ENCODE data around the gene ALDOB. TPM values are rescaled to one million over a fixed set of nuclear protein-coding genes. Genes with fewer than 3 reads are reported as not detected.

ALDOB gene
- total and polyA plus RNA-seq, 2 of the 13 experiments (the other 11 are each of a cell fraction or from before 2014, with no cell fraction given) = 0.29 to 0.97 TPM

- no peak for TF ChIP-seq ZBTB14 (CRISPR knock-in tag; IDR thresholded peaks at IDR 0.05)
- no peak for TF ChIP-seq MYPOP (CRISPR knock-in tag; IDR thresholded peaks at IDR 0.05)
- peak; percentile 91 for TF ChIP-seq PAXIP1 (CRISPR knock-in tag; conservative IDR thresholded peaks at IDR 0.05)
- no peak for TF ChIP-seq EEA1 (CRISPR knock-in tag; IDR thresholded peaks at IDR 0.05; ENCODE audit: borderline replicate concordance)
- no peak for TF ChIP-seq HHEX (CRISPR knock-in tag; IDR thresholded peaks at IDR 0.05)
- peak; percentile 95 for TF ChIP-seq BCL6 (CRISPR knock-in tag; IDR thresholded peaks at IDR 0.05)
- no peak for TF ChIP-seq ATF4 (CRISPR knock-in tag; IDR thresholded peaks at IDR 0.05)
- TF ChIP-seq DNMT3B (CRISPR knock-in tag; conservative IDR thresholded peaks at IDR 0.05) = no peak
- TF ChIP-seq ELF3 (CRISPR knock-in tag; IDR thresholded peaks at IDR 0.05) = peak; percentile 56
- no peak for TF ChIP-seq NFE2L2 (IDR thresholded peaks at IDR 0.05; ENCODE audit: low read length)
- no peak for TF ChIP-seq ZNF589 (CRISPR knock-in tag; conservative IDR thresholded peaks at IDR 0.05)
- TF ChIP-seq ZNF597 (CRISPR knock-in tag; IDR thresholded peaks at IDR 0.05) = no peak
- no peak for TF ChIP-seq HINFP (CRISPR knock-in tag; IDR thresholded peaks at IDR 0.05; ENCODE audit: low read depth)
- no peak for TF ChIP-seq KDM5A (IDR thresholded peaks at IDR 0.05; ENCODE audit: borderline replicate concordance, low read length)
- no peak for TF ChIP-seq ADNP (CRISPR knock-in tag; IDR thresholded peaks at IDR 0.05)
- no peak for TF ChIP-seq NFIB (CRISPR knock-in tag; IDR thresholded peaks at IDR 0.05; ENCODE audit: borderline replicate concordance)
- TF ChIP-seq ATF5 (CRISPR knock-in tag; IDR thresholded peaks at IDR 0.05; ENCODE audit: low read depth) = no peak
- TF ChIP-seq ZNF660 (CRISPR knock-in tag; IDR thresholded peaks at IDR 0.05; ENCODE audit: borderline replicate concordance, low read depth) = no peak
- peak; percentile 74 for TF ChIP-seq PHF5A (CRISPR knock-in tag; IDR thresholded peaks at IDR 0.05; ENCODE audit: low read depth, unreplicated experiment)
- TF ChIP-seq ISL2 (CRISPR knock-in tag; IDR thresholded peaks at IDR 0.05) = peak; percentile 88
- TF ChIP-seq ZNF616 (CRISPR knock-in tag; IDR thresholded peaks at IDR 0.05; ENCODE audit: low read depth) = no peak
Observed at GRCh38 chr9:101421653-101422065, 13.9 kb downstream of the ALDOB start (continued).
